Activated naive CD4-positive, alpha-beta T cell treated with anti-CD3 and anti-CD28 coated beads, Interleukin-2, amount 50 U/mL, for 24 hours (primary cell): ENCODE data around the gene APOL1.
"Not testable (repeated sequence)": the region's sequence is repeated elsewhere in the genome, so short reads cannot be mapped to it uniquely, and the experiment has no call there.

ENCODE experiments used
- H3K27ac Mint-ChIP-seq: one replicate; pipeline ENCODE4 v1.8.0; 2021; ENCODE audit warnings: mild to moderate bottlenecking, mixed read lengths
- H3K27me3 Mint-ChIP-seq: one replicate; pipeline ENCODE4 v1.8.0; 2021; ENCODE audit warnings: mixed read lengths
- H3K36me3 Mint-ChIP-seq: one replicate; pipeline ENCODE4 v1.8.0; 2021; ENCODE audit warnings: mixed read lengths
- H3K4me1 Mint-ChIP-seq: one replicate; pipeline ENCODE4 v1.8.0; 2021; ENCODE audit warnings: mixed read lengths
- H3K4me3 Mint-ChIP-seq: one replicate; pipeline ENCODE4 v1.8.0; 2021; ENCODE audit warnings: mild to moderate bottlenecking, mixed read lengths
- H3K9me3 Mint-ChIP-seq: one replicate; pipeline ENCODE4 v1.8.0; 2021; ENCODE audit warnings: mixed read lengths

APOL1 gene

DNA sequence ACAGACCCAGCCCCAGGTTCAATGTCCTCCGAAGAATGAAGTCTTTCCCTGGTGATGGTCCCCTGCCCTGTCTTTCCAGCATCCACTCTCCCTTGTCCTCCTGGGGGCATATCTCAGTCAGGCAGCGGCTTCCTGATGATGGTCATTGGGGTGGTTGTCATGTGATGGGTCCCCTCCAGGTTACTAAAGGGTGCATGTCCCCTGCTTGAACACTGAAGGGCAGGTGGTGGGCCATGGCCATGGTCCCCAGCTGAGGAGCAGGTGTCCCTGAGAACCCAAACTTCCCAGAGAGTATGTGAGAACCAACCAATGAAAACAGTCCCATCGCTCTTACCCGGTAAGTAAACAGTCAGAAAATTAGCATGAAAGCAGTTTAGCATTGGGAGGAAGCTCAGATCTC is 14.1 kb downstream of the APOL1 start:
- no peaks in the 10 kb centered on the region for H3K9me3 Mint-ChIP-seq
- H3K36me3 Mint-ChIP-seq = peaks cover 11% of the 10 kb centered on the region
- no peak overlapping the region for H3K4me3 Mint-ChIP-seq
- no peaks in the 10 kb centered on the region for H3K27me3 Mint-ChIP-seq
- H3K27ac Mint-ChIP-seq = no peak overlapping the region
- no peaks in the 10 kb centered on the region for H3K4me1 Mint-ChIP-seq

DNA sequence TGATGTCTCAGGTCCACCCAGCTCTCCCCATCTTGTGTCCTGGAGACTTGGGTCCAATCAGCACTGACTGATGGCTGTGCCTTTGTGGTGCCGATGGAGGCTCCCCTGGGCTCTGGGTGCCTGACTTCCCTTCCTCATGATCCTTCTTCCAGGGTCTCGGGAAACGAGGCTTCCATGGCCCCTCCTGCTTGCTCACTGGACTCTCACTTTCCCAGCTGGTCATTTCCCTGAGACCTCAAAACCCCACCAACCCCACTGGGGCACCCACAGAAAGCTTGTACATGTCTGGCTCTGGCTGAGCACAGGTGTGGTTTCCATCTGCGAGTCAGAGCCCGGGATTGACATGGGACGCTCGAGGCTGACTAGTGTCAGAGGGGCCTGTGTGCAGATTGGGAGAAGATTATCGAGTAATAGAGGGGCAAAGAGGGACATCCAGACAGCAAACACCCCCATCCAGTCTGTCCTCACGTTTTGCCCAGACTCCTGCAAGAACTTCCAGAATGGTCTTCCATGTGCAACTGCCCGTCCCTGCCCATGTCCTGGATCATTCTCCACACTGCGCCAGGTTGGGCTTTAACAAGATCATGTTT is 15.1 kb downstream of the APOL1 start:
- H3K27ac Mint-ChIP-seq = peak overlapping the region; percentile 8
- H3K27me3 Mint-ChIP-seq = no peaks in the 10 kb centered on the region
- no peaks in the 10 kb centered on the region for H3K4me1 Mint-ChIP-seq
- no peaks in the 10 kb centered on the region for H3K9me3 Mint-ChIP-seq
- no peak overlapping the region for H3K4me3 Mint-ChIP-seq
- peaks cover 9% of the 10 kb centered on the region for H3K36me3 Mint-ChIP-seq

DNA sequence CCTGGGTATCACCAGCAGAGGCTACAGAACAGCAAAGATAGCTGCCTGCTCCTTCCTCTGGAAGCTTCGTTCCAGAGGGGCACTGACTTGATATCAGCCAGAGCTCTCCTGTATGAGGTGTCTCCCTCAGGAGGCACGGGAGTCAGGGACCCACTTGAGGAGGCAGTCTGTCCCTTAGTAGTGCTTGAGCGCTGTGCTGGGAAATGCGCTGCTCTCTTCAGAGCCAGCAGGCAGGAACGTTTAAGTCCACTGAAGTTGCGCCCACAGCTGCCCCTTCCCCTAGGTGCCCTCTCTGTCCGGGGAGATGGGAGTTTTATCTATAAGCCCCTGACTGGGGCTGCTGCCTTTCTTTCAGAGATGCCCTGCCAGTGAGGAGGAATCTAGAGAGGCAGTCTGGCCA is 18.3 kb downstream of the APOL1 start:
- H3K9me3 Mint-ChIP-seq, H3K4me1 Mint-ChIP-seq, H3K36me3 Mint-ChIP-seq, H3K27me3 Mint-ChIP-seq, H3K27ac Mint-ChIP-seq, H3K4me3 Mint-ChIP-seq: not testable (repeated sequence)

DNA sequence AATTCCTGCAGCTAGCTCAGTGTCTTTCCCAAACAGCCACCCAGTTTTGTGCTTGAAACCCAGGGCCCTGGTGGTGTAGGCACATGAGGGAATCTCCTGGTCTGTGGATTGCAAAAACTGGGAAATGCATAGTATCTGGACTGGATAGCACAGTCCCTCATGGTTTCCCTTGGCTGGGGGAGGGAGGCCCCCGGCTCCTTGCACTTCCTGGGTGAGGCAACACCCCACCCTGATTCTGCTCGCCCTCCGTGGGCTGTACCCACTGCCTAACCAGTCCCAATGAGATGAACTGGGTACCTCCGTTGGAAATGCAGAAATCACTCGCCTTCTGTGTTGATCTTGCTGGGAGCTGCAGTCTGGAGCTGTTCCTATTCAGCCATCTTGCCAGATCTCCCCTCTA is 19.0 kb downstream of the APOL1 start:
- not testable (repeated sequence) for H3K27ac Mint-ChIP-seq, H3K4me1 Mint-ChIP-seq, H3K9me3 Mint-ChIP-seq, H3K27me3 Mint-ChIP-seq, H3K4me3 Mint-ChIP-seq, H3K36me3 Mint-ChIP-seq

DNA sequence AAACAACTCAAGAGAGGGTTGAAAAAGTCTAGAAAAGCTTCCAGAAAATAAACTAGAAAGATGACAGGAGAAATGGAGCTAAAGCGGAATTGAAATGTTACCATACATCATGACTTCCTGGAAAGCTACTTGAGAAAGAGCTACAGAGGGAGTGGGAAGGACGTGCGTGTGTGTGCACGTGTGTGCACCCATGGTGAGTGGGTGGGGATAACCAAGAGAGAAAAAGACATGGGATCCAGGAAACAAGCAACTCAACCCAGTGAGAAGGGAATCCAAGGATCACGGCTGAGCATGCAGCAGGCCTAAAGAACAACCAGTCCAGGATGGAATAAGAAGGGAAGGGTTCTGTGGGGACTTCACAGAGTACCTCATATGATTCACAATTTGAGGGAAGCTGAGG is 21.6 kb downstream of the APOL1 start:
- H3K27me3 Mint-ChIP-seq = no peaks in the 10 kb centered on the region
- no peak overlapping the region for H3K4me3 Mint-ChIP-seq
- peaks cover 21% of the 10 kb centered on the region for H3K4me1 Mint-ChIP-seq
- H3K36me3 Mint-ChIP-seq = no peaks in the 10 kb centered on the region
- H3K27ac Mint-ChIP-seq = peak overlapping the region; percentile 60
- H3K9me3 Mint-ChIP-seq = no peaks in the 10 kb centered on the region

DNA sequence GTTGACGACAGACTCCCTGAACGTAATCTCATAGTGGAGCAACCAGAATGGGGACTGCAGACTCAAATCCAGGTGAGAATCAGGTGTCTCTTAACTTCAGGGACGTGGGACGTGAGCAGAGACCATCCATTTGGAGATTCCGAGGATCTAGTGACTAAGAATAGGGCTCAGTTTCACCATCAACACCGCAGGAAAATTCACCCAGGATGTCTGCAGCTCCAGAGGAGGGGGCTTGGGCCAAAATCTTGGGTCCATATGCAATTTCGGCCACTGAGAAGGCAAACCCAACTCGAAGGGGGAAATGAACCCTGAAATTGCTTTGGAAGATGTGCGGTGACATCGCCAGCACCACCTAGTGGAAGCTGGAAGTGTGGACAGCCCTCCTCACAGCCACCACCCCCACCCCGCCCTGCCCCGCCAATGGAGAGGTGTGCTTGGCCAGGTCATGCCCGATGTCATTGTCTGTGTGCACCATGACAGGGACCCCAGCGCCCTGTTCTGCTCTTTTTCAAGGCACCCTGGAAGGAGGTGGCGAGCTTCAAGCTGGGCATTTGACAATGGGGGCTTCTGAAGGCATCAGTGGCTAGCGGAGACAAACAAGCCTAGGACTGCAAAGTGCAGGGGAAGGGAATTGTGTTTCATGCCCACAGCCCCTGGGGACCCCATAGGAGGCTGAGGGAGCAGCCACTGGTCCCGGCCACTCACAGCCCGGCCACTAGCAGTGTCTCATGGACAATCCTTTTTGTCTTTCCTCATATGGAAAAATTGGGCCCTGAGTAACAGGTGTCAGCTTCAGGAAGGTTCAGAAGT is 24.8 kb downstream of the APOL1 start:
- Mint-ChIP-seq H3K27ac (peak overlapping the region; percentile 74), H3K4me1 (peaks cover 21% of the 10 kb centered on the region), H3K36me3 (peaks cover 2% of the 10 kb centered on the region), H3K27me3 (no peaks in the 10 kb centered on the region), H3K4me3 (no peak overlapping the region), H3K9me3 (no peaks in the 10 kb centered on the region)

DNA sequence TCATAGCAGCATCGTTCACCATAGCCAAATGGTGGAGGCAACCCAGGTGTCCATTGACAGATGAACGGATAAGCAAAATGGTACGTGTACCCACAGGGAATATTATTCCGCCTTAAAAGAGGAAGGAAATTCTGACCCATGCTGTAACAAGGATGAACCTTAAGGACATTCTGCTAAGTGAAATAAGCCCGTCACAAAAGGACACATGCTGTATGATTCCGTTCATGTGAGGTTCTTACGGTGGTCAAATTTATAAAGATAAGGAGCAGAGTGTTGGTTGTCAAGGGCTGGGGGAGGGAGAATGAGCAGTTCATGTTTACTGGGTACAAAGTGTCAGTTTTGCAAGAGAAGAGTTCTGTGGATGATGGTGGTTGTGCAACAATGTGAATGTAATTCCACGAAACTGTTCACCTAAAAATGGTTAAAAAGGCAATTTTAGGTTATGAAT is 26.3 kb downstream of the APOL1 start:
- peak overlapping the region; percentile 72 for H3K27ac Mint-ChIP-seq
- peaks cover 3% of the 10 kb centered on the region for H3K36me3 Mint-ChIP-seq
- peaks cover 21% of the 10 kb centered on the region for H3K4me1 Mint-ChIP-seq
- H3K9me3 Mint-ChIP-seq = no peaks in the 10 kb centered on the region
- H3K4me3 Mint-ChIP-seq = no peak overlapping the region
- H3K27me3 Mint-ChIP-seq = no peaks in the 10 kb centered on the region

DNA sequence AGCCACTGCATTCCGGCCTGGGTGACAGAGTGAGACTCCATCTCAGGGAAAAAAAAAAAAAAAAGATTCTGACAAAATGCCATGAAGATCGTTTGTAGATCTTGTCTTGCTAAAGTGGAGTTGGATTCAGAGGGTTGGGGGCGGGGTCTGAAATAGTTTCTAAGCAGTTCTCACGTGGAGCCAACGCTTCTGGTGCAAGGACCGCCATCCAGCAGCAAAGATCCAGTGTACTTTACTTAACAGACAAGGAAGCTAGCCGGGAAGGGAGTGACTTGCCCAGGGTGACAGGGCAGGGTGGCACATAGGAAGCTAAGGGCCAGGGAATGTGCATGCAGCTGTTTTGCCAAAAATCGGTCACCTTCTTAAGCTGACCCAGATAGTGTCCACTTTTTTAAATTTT is 27.4 kb downstream of the APOL1 start:
- peak overlapping the region; percentile 55 for H3K27ac Mint-ChIP-seq
- peaks cover 5% of the 10 kb centered on the region for H3K36me3 Mint-ChIP-seq
- no peak overlapping the region for H3K4me3 Mint-ChIP-seq

DNA sequence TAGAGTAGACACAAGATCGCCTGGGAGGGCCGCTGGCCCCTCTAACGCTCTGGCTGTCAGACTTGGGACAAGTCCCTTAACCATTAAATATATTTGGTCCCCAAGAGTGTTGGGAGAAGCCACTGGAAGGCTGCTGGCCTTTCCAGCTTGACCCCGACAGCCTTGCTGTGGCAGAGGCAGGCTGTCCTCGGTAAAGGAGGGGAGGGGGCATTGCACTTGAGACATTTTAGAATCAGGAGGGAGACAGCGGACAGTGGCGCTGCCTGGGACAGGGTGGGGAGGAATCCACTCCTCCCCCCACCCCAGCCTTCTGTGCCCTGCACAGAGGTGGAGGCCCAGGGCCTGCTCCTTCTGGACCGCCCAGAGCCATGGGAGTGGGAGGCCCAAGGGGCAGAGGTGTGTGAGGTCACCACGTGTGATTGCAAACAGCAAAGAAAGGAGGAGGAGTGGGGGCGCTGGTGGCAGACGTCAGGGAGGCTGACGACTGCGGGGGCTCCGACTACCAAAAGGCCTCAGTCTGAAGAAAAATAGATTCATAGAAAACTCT is 28.9 kb downstream of the APOL1 start:
- H3K36me3 Mint-ChIP-seq = peaks cover 10% of the 10 kb centered on the region

More for the DNA sequence above, 27.4 kb downstream of the APOL1 start:
- H3K4me1 Mint-ChIP-seq = peaks cover 21% of the 10 kb centered on the region
- H3K9me3 Mint-ChIP-seq = no peaks in the 10 kb centered on the region
- H3K27me3 Mint-ChIP-seq = no peaks in the 10 kb centered on the region

DNA sequence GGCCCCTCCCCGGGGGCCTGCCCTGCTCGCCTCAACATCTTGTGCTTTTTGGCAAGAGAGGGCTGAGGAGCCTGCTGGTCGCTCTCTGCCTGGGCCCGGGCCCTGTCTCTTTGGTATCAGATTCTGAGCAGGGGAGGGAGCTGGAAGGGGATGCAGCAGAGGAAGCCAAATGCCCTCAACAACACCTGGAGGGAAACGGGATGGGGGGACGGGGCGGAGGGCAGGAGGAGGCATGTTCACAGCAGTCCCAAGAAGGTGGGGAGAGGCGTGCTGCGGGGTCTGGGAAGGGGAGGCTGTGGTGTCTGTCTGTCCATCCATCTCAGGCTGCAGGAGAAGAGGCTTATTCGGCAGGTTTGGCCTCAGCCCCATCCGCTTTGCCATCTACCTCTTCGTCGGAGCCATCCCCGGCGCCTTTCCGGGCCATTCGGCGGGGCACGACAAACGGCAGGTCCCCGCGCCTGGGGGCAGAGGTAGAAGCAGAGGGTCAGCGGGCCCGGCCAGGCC is 29.4 kb downstream of the APOL1 start:
- no peak overlapping the region for H3K4me3 Mint-ChIP-seq
- H3K27ac Mint-ChIP-seq = peak overlapping the region; percentile 23
- H3K9me3 Mint-ChIP-seq = no peaks in the 10 kb centered on the region
- H3K27me3 Mint-ChIP-seq = no peaks in the 10 kb centered on the region
- H3K4me1 Mint-ChIP-seq = peaks cover 22% of the 10 kb centered on the region
- peaks cover 14% of the 10 kb centered on the region for H3K36me3 Mint-ChIP-seq

More for the DNA sequence above, 28.9 kb downstream of the APOL1 start:
- Mint-ChIP-seq H3K4me1 (peaks cover 20% of the 10 kb centered on the region), H3K4me3 (no peak overlapping the region), H3K9me3 (no peaks in the 10 kb centered on the region), H3K27ac (no peak overlapping the region), H3K27me3 (no peaks in the 10 kb centered on the region)

DNA sequence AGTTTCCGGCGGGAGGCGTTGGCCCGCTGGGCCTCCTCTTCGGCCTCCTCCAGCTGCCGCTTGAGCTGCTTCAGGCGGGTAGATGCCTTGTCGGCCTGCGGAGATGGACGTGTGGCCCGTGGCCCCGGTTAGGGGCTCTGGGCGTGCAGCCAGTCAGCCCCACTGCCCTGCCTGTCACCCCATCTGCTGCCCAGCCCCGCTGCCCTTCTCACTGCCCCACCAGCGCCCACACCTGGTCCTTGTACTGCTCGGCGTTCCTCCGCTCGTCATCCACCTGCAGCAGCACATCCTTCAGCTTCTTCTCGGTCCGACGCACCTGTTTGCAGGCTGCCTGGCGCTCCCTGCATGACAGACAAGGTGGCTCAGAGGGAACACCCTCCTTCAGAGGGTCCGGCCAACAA is 31.2 kb downstream of the APOL1 start:
- Mint-ChIP-seq H3K4me3 (no peak overlapping the region), H3K4me1 (peaks cover 16% of the 10 kb centered on the region), H3K27me3 (no peaks in the 10 kb centered on the region), H3K36me3 (peaks cover 17% of the 10 kb centered on the region), H3K9me3 (no peaks in the 10 kb centered on the region), H3K27ac (peak overlapping the region; percentile 81)

DNA sequence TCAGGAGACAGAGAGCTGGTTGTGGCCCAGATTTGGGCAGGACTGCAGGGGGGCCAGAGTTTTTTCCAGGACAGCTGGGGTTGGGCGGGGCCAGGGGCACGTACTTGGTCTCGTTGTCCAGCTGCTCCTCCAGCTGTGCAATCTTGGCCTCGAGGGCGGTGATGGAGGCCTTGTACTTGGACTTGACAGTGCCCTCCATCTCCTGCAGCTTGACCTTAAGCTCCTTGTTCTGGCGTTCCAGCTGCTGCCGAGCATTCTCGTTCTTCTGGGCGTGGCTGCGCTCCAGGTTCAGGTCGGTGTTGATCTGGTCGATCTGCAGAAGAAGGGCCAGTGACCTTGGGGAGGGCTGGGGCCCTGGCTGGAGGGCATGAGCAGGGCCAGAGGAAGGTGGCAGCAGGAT is 32.1 kb downstream of the APOL1 start:
- peaks cover 22% of the 10 kb centered on the region for H3K36me3 Mint-ChIP-seq
- no peak overlapping the region for H3K27ac Mint-ChIP-seq
- H3K4me1 Mint-ChIP-seq = peaks cover 22% of the 10 kb centered on the region
- H3K9me3 Mint-ChIP-seq = no peaks in the 10 kb centered on the region
- H3K27me3 Mint-ChIP-seq = no peaks in the 10 kb centered on the region
- H3K4me3 Mint-ChIP-seq = no peak overlapping the region

DNA sequence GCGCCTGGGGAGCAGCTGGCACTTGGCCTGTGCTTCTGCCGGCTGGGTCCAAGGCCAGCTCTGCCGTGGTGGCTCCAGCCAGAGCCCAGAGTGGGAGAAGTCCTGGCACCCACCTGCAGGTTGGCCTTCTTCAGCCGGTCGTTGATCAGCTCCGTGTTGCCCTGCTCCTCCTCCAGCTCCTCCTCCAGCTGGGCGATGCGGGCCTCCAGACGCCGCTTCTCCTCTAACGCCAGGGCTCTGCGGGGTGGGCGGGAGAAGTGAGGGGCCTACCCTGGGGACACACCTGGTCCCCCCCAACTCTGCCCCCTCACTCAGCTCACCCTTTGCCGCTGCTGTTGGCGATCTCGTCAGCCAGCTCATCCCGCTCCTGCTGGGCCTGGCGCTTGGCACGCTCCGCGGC is 32.6 kb downstream of the APOL1 start:
- H3K4me3 Mint-ChIP-seq = no peak overlapping the region
- no peaks in the 10 kb centered on the region for H3K9me3 Mint-ChIP-seq
- H3K4me1 Mint-ChIP-seq = peaks cover 23% of the 10 kb centered on the region
- no peak overlapping the region for H3K27ac Mint-ChIP-seq
- no peaks in the 10 kb centered on the region for H3K27me3 Mint-ChIP-seq
- peaks cover 23% of the 10 kb centered on the region for H3K36me3 Mint-ChIP-seq

DNA sequence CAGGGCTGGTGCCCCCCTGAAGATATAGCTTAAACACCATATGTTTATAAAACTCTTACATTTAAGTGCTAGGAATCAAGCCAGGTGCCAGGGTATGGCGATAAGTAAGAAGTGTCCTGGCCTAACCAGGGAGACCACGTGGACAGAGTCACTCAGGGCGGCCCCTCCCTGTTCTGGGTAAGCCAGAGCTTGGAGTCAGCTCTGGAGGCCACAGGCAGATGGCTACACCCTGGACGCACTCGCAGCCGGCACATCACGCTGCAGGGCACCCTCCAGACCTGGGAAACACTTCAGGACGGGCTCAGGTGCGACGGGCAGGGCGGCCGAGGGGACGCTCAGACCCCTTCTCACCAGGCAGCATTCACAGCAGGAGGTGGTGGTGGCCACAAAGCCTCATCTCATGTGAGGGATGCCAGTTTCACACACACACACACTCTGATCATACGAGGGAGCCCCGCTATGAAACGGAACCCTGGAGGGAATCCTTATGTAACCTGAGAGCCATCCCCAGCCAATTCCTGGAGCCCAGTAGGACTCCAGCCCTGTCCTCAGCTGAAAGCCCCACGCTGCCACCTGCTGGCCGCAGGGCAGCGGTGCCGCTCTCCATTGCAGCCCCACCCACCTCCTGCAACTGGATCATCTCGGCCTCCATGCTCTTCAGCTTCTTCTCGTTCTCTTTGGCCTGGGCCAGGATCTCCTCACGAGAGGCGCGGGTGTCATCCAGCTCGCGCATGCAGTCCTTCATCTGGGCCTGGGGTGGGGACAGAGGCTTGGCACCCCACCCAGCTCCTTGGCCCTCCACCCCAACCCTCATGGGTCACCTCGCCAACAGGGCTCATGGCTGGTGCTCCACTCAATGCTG is 33.4 kb downstream of the APOL1 start:
- Mint-ChIP-seq H3K27me3 (no peaks in the 10 kb centered on the region), H3K4me1 (peaks cover 23% of the 10 kb centered on the region), H3K9me3 (no peaks in the 10 kb centered on the region), H3K27ac (peak overlapping the region; percentile 81), H3K36me3 (peaks cover 22% of the 10 kb centered on the region), H3K4me3 (no peak overlapping the region)

DNA sequence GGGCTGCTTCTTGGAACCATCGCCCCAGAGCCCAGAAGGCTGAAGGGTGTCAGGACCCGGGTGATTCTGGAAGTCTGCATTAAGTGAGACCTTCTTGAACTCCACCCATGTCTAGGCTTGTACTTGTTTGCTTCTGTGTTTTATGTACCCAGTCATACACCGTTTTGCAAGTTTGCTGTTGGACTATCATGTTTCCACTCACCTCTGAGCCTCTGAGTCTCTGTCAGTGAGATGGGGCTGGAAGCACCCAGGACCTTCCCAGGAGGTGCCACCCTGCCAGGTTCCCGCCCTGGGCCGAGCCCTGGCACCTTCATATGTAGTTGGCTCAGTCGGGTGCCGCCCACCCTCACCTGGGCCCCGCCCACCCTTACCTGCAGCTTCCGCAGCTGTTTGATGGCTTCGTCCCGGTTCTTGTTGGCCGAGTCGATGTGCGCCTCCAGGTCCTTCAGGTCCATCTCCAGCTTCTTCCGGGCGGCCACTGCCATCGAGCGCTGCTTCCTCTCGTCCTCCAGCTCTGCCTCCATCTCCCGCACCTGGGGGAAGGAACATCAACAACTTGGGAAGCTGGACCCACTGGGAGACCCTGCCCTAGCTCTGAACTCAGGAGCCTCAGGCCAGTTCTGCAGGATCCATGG is 35.1 kb downstream of the APOL1 start:
- Mint-ChIP-seq H3K9me3 (no peaks in the 10 kb centered on the region), H3K27me3 (no peaks in the 10 kb centered on the region), H3K4me3 (no peak overlapping the region), H3K27ac (no peak overlapping the region), H3K4me1 (peaks cover 36% of the 10 kb centered on the region), H3K36me3 (peaks cover 33% of the 10 kb centered on the region)
